Tongue (tissue), 2 donors: ENCODE measurements around the gene YWHAE. TPM values are rescaled to one million over a fixed set of nuclear protein-coding genes. Genes with fewer than 3 reads are reported as not detected.
"Not testable (repeated sequence)": the region's sequence is repeated elsewhere in the genome, so short reads cannot be mapped to it uniquely, and the experiment has no call there.

Source experiments
- DNase-seq: peaks from one replicate; pipeline ENCODE4 v3.0.0-alpha.2; 2015
- total RNA-seq: library from RNA; depleted of rRNA; stranded (reverse); fragments of >200 nt; gene quantifications from one replicate; pipeline ENCODE4 v1.2.3, GENCODE V29; 2014

The YWHAE gene
- total RNA-seq, 1 donor from 2014 or later, result 755 TPM

DNA sequence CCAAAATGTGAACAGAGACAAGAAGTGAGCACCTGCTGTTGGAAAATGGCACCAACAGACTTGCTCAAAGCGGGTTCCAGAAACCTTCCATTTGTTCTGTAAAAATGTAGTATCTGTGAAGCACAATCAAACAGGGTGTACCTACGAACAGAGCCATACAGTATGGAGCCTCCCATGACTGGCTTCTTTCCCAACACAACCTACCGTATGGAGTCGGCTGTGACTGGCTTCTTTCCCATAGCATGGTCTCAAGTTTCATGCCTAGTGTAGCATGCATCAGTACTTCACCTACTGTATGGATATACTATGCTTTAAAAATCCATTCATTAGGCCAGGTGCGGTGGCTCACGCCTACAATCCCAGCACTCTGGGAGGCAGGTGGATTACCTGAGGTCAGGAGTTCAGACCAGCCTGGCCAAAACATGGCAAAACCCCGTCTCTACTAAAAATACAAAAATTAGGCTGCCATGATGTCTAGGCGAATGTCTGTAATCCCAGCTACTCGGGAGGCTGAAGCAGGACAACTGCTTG, 26.2 kb downstream of the YWHAE start:
- DNase-seq, result no peak

DNA sequence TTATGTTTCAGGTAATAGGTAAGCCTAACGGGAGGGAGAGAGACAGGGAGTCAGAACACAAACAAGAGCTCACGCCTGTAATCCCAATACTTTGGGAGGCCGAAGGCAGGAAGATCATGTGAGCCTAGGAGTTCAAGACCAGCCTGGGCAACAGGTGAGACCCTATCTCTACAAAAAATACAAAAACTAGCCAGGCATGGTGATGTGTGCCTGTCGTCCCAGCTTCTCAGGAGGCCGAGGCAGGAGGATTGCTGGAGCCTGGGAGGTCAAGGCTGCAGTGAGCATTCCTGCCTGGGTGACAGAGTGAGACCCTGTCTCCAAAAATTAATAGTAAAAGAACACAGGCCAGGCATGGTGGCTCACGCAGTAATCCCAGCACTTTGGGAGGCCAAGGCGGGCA, 27.4 kb downstream of the YWHAE start:
- no peak for DNase-seq

DNA sequence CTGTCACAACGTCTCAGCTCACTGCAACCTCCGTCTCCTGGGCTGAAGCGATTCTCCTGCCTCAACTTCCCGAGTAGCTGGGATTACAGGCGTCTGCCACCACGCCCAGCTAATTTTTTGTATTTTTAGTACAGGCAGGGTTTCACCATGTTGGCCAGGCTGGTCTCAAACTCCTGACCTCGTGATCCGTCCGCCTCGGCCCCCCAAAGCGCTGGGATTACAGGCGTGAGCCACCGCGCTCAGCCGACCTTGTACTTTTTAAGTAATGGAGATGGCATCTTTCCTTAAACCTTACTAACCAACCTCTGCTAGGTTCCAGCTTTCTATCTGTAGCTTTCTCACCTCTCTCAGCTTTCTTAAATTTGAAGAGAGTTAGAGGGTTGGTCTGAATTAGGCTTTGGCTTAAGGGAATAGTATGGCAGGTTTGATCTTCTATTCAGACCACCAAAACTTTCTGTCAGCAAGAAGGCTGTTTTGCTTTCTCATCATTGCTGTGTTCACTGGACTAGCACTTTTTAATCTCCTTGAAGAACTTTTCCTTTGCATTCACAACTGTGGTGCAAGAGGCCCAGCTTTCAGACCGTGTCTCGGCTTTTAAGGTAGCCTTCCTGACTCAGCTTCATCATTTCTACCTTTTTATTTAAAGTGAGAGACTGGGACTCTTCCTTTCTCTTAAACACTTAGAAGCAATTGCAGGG, 28.0 kb downstream of the YWHAE start:
- DNase-seq, result no peak

DNA sequence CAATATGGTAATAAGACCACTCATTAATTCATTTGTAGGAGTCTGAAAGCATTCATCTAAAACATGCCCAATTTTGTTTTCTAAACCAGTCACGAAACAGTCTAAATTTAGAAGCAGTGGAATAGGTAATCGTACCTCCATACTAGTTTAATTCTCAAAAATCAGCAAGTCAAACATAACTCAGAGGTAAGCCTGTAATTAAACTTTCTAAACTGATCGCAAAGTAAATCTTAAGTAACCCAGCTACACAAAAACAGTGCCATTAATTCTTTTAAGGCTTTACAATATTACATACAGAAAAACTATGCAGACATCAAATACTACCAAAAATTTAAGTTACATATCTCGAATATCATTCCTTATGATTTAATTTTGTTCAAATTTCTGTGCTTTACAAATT, 31.4 kb downstream of the YWHAE start:
- no peak for DNase-seq

DNA sequence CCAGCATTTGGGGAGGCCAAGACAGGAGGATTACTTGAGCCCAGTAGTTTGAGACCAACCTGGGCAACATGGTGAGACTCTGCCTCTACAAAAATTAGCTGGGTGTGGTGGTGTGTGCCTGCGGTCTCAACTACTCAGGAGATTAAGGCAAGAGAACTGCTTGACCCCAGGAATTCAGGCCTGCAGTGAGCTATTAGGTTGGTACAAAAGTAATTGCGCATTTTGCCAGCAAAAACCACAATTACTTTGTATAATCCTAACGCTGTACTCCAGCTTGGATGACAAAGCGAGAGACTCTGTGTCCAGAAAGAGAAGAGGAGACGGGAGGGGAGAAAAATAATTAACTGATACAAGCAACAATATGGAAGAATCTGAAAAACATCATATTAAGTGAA, 32.7 kb downstream of the YWHAE start:
- DNase-seq, result no peak

DNA sequence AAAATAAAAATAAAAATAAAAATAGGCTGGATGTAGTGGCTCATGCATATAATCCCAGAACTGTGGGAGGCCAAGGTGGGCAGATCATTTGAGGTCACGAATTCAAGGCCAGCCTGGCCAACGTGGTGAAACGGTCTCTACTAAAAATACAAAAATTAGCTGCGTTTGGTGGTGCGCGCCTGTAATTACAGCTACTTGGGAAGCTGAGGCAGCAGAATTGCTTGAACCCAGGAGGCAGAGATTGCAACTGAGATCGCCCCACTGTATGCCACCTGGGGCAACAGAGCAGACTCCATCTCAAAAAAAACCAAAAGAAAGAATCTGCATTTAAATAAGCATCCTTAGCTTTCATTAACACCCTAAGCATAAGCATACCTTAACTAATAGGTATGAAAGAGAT, 33.8 kb downstream of the YWHAE start:
- DNase-seq, result no peak

DNA sequence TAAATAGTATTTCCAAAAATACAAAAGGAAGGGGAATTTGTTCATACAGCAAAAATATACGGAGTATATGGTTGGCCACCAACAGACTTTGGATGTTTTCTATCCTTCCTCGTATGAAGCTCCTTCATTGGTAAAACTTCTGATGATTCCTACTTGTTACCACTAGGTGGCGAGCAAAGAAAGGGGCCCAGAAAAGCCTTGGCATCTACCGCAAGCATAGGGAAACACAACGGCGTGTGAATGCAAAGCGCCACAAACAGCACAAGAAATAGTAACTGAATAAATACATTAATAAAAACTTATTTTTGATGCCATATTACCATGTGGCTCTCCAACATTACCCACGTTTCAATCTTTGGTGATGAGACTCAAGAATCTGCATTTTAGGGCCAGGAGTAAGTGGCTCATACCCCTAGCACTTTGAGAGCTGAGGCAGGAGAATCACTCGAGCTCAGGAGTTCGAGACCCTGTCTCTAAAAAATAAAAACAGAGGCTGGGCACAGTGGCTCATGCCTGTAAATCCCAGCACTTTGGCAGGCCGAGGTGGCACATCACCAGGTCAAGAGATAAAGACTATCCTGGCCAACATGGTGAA, 34.5 kb downstream of the YWHAE start:
- peak; percentile 91 for DNase-seq

DNA sequence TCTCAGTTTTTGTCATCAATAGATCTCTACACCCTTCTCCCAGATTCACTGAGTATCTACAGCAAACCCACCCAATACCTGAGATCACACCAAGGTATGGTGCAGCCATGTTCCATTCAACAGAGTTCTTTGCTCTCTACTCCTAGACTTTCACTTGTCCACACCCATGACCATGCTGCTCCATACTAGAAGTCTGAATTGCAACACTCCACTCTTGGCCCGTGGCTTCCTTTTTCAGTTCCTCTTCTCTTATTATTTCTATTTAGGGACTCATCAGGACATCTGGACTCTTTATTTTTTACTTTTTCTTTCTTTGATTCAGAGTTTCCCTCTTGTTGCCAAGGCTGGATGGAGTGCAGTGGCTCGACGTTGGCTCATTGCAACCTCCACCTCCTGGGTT, 37.1 kb downstream of the YWHAE start:
- DNase-seq, result no peak

DNA sequence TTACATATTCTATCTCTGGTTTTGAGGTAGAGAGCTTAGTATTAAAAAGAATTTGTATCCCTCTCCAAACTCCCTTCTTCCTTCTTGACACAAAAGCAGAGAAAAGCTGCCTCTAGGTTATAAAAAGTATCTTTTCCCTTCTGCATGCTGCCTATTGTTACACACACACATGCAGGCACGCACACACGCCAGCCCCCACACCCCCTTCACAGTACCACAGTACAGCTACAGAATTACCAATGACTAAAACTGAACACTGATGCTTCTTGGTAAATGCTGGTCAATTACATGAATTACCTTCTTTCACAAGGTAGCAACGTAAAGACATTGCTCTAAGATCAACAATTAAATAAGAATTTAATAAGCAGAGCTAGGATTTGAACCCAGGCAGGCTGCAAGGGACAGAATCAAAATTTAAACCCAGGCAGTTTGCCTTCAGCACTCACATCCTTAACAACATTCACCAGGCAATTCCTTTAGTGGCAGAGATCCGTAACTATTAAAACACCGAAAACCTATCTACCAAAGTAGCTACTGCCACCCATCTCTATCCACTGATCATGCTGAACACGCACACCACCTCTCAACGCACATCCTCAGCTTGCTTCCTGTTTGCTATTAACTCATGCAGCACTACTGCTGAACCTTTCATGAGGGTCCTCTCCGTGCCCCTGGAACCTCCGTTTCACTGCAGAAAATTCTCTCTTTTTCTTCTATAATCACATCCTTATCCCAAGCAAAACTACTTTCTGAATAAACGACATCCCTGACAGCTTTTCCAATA, 37.8 kb downstream of the YWHAE start:
- DNase-seq, result no peak

DNA sequence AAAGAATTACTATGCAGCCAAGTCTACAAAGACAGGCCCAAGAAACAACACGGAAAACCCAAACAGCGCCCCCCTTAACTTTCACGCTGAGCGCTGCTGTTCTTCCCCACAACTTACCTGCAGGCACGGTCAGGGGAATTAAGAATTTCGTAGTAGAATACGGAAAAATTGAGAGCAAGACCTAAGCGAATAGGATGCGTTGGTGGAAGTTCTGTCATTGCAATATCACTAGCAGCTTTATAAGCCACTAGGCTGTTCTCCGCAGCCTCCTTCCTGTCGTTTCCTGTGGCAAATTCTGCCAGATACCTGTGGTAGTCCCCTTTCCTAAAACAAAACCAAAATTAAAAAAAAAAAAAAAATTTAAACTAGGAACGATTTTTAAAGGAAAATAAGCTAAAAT, 39.0 kb downstream of the YWHAE start:
- no peak for DNase-seq

DNA sequence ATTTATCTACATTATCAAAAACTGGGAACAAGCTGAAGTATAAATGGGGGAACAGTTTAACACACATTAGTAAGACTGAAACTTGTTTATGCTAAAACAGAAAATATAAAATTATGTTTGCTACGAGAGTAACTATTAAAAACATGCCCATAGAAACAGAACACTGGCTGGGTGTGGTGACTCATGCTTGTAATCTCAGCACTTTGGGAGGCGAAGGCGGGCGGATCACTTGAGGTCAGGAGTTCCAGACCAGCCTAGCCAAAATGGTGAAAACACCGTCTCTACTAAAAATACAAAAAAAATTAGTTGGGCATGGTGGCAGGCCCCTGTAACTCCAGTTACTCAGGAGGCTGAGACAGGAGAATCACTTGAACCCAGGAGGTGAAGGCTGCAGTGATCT, 39.7 kb downstream of the YWHAE start:
- DNase-seq, result not testable (repeated sequence)

DNA sequence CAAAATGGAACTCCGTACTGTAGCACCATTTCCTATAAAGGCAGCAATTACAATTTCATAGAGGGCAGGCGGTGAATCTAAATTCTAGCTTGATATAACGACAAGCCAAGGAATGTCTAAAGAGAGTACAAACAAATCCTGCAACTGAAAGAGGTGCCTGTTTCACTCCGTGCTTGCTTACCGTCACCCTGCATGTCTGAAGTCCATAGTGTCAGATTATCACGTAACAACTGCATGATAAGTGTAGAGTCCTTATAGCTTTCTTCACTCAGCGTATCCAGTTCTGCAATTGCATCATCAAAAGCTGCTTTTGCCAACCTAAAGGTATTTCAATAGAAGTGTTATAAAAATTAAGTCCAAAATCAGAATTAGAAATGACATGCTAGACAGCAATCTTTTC, 46.0 kb downstream of the YWHAE start:
- DNase-seq, result no peak

DNA sequence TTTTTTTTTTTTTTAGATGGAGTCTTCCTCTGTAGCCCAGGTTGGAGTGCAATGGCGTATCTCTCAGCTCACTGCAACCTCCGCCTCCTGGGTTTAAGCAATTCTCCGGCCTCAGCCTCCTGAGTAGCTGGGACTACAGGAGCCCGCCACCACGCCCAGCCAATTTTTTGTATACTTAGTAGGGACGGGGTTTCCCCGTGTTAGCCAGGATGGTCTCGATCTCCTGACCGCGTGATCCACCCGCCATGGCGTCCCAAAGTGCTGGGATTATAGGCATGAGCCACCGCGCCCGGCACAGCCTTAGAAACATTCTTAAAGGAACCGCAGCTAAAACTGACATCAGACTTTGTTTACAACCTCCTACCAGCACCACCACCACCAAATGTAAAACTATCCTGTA, 47.5 kb downstream of the YWHAE start:
- DNase-seq, result not testable (repeated sequence)

DNA sequence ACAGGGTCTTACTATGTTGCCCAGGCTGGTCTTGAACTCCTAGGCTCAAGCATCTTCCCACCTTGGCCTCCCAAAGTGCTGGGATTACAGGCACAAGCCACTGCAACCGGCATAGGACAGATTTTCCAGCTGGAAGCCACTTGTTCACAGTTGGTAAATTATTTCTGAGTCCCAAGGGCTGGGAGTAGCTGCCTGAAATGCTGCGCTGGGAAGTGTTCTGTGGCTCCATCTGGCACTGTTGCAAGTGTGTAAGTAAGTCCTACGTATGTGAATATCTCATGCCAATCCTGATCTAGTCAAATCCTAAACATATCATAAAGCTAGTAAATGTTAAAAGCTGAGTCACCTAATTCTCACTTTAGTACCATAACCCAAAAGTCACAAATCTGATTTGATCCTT, 48.1 kb downstream of the YWHAE start:
- no peak for DNase-seq

DNA sequence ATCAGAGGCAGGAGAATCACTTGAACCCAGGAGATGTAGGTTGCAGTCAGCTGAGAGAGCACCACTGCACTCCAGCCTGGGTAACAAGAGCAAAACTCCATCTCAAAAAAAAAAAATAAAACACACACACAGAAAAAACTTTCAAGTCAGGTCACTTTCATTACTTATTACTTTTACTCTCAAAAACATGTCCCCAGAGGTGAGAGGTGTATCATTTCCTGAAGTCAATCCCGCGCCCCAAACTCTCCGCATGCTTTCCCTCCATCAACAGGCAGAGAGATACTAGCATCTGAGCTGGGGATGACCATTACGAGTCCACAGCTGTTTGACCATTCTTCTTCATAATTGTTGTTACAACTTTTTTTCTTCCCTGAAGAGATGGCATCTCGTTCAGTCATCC, 48.7 kb downstream of the YWHAE start:
- no peak for DNase-seq

DNA sequence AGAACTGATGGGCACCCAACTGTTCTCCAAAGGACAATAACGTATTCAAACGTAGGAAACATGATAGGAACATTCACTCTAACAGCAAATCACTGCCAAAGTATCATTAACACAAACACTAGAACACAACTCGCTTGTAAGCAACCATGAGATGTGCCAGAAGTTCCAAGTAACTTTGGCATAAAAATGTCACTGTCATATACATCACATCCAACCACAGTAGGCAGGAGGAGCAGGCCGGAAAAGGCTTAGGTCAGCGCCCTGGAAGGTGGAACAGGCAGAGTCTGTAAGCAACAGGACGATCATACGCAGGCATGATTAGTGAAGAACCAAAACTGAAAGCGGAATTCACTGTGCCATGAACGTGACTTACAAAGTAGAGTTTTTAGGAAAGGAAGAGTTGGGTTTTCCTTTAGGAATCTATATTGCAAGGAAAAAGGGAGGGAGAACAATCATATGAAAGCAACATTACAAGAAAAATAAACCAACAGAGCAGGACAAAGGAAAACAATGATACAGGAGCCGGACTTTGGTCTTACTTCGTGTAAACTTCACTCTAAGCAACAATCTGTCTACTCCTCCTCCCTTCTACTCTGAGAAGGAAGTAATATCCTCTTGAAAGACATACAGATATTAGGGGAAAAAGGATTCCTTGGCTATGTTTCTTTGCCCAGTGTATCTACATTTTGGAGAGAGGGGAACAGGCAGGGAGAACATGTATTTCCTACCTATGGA, 52.3 kb downstream of the YWHAE start:
- DNase-seq, result no peak

DNA sequence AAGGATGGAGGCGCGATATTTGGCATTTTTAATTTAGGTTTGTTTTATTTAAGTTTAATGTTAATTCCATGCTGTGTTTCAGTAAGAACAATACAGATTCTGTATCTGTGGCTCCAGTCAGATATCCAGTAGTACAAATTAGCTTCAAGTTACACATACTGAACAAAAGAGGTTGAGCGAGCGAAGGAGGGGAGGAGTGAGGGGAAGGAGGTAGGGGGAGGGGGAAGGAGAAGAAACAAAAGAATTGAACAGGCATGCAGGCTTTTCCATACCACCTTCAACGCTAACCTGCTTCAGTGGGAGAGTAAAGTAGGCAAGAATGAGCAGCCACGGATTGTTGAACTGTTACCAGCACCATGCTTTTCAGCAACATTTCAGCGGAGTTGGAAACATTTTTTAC, 55.5 kb downstream of the YWHAE start:
- no peak for DNase-seq

DNA sequence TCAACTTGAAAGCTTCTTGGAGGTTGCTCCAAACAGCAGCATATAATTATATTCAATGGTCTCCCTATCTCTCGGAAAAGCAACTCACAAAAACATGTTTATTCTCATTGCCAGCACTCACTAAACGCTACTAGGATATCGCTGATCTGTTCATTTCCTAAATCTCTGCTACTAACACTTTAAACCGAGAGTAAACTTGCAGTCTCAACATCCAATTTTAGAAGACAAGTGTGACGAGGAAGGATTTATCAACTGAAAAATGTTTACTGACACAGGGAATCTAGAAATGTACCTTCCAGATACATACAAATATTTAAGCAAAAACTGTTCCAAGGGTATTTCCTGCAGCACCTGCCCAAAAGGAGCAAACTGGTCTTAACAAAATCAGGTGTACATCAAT, 56.5 kb downstream of the YWHAE start:
- DNase-seq, result no peak

DNA sequence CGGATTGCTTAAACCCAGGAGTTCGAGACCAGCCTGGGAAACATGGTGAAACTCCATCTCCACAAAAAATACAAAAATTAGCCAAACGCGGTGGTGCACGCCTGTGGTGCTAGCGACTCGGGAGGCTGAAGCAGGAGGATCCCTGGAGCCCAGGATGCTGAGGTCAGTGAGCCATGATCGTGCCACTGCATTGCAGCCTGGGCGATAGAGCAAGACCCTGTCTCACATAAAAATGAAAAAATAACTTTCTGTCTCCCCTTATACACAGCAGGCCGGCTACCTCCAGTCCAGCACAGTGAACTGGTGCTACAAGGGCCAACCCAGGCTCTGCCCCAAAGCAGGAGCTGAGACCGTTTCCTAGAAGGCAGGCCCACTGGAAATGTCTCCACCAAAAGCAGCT, 59.7 kb downstream of the YWHAE start:
- no peak for DNase-seq

DNA sequence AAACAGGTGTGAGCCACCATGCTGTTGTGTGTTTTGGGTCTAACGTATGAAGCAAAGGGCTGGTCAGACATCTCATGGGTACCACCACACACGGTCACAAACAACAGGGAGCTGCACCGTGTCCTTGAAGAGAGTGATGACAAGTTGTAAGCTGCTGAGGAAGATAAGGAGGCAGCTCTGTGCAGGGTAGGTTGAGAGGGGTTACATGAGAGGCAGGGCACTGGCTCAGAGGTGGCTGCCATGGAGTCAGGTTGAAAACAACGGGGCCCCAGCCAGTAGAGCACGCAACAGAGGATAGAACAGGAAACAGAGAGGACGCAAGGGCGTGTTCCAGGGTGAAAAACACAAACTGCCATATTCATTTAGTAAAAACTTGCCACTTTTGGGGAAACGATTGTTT, 68.3 kb downstream of the YWHAE start:
- DNase-seq, result no peak

DNA sequence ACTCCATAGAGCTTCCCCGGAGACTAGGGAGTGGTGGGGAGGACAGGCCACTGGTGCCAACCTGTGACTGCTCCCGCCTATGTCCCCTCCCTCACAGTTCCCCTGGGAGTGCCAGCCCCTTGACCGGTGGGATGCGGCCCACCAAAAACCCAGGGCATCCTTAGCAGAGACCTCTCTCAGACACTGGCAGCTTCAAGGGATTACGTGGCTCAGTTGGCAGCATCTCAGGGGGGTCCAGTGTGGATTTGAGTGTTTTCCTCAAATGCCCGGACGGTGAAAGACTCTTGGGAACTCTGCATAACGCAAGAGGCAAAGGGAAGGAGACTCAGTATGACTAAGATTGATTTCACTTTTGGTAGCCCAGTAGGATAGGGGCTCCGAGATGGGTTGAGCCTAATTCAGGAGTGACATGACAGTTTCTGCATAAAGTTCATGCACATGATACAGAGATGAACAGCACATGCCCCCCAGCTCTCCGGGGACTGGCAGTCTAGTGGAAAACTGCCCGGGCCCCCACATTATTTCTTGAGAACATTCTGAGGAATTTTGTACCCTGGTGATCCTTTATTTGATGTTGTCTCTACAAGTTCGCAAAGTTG, 70.2 kb downstream of the YWHAE start:
- DNase-seq, result no peak

DNA sequence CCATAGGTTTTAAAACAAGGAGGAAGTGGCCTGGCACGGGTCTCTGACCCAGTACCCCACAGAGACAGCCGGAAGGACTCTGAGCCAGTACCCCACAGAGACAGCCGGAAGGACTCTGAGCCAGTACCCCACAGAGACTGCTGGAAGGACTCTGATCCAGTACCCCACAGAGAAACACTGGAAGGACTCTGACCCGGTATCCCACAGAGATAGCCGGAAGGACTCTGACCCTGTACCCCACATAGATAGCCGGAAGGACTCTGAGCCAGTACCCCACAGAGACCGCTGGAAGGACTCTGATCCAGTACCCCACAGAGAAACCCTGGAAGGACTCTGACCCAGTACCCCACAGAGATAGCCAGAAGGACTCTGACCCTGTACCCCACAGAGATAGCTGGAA, 71.6 kb downstream of the YWHAE start:
- no peak for DNase-seq
